Hippocampal formation (tissue), 2 donors: ENCODE data around the gene EML3.
"Not testable (repeated sequence)": the region's sequence is repeated elsewhere in the genome, so short reads cannot be mapped to it uniquely, and the experiment has no call there.

Source experiments
- DNase-seq, 2 donors: peaks; one replicate each; lab custom pipeline; 2025; lab: John Stamatoyannopoulos, UW

EML3 gene

GRCh38 chr11:62595124-62595523 lies 17.5 kb downstream of the EML3 start:
- no peak for DNase-seq

- DNase-seq: peak; percentile 45 to 63
Observed at GRCh38 chr11:62593434-62594044, 19.0 kb downstream of the EML3 start.

- DNase-seq: peak; percentile 58 to 82
Observed at GRCh38 chr11:62592989-62593421, 19.6 kb downstream of the EML3 start.

- no peak for DNase-seq
Observed at GRCh38 chr11:62592146-62592815, 20.3 kb downstream of the EML3 start.

- DNase-seq: peak; percentile 97 to 100
Observed at GRCh38 chr11:62591448-62592145, 21.0 kb downstream of the EML3 start, which contains the start of gene TUT1. TUT1 (minus strand) TSS chr11:62591523; CDS start chr11:62591485, 38 bp downstream.

- no peak for DNase-seq
Observed at GRCh38 chr11:62588966-62589637, 23.5 kb downstream of the EML3 start.

- DNase-seq: not testable (repeated sequence)
Observed at GRCh38 chr11:62585356-62585755, 27.2 kb downstream of the EML3 start.

- not testable (repeated sequence) for DNase-seq
Observed at GRCh38 chr11:62581735-62582134, 30.8 kb downstream of the EML3 start.

GRCh38 chr11:62580959-62581715 lies 31.4 kb downstream of the EML3 start:
- no peak for DNase-seq

- DNase-seq: no peak
Observed at GRCh38 chr11:62579252-62579651, 33.3 kb downstream of the EML3 start.

GRCh38 chr11:62578541-62578940 lies 34.0 kb downstream of the EML3 start:
- DNase-seq: no peak

GRCh38 chr11:62577046-62577714 lies 35.4 kb downstream of the EML3 start:
- no peak for DNase-seq

- no peak for DNase-seq
Observed at GRCh38 chr11:62575837-62576236, 36.7 kb downstream of the EML3 start.

- DNase-seq: no peak
Observed at GRCh38 chr11:62575156-62575555, 37.4 kb downstream of the EML3 start.

- DNase-seq: peak in 1 of 2 donors; percentile 16
Observed at GRCh38 chr11:62574363-62575071, 38.1 kb downstream of the EML3 start.

GRCh38 chr11:62573592-62574362 lies 38.8 kb downstream of the EML3 start, which contains the start of gene EEF1G:
EEF1G (minus strand) TSS chr11:62573891; CDS start chr11:62573842, 49 bp downstream.
- DNase-seq: peak; percentile 98 to 100

GRCh38 chr11:62573006-62573591 lies 39.5 kb downstream of the EML3 start:
- no peak for DNase-seq

GRCh38 chr11:62572431-62572830 lies 40.1 kb downstream of the EML3 start:
- DNase-seq: no peak

GRCh38 chr11:62571493-62571892 lies 41.1 kb downstream of the EML3 start:
- not testable (repeated sequence) for DNase-seq
